Uterus (tissue), 4 donors: ENCODE results near the gene LAIR1. TPM values are rescaled to one million over a fixed set of nuclear protein-coding genes. Genes with fewer than 3 reads are reported as not detected.

Source experiments
- DNase-seq, 2 donors: peaks; one replicate each; pipeline ENCODE4 v3.0.0-alpha.2; 2019 to 2020
- H3K27ac ChIP-seq, 2 donors: fragments of 200-600 bp; sonication (generic); 1 replicate in 1 of 2; 2 replicates in 1 of 2; pipeline ENCODE4 v1.5.1; 2016 to 2018
- H3K27me3 ChIP-seq, 2 donors: fragments of 200-600 bp; sonication (generic); one replicate each; pipeline ENCODE4 v1.5.1; 2018 to 2019; ENCODE audit warnings: control low read depth in 1 of 2
- H3K36me3 ChIP-seq, 2 donors: fragments of 200-600 bp; sonication (generic); one replicate each; pipeline ENCODE4 v1.5.1; 2019; ENCODE audit warnings: control low read depth in 1 of 2
- H3K4me1 ChIP-seq, 2 donors: fragments of 200-600 bp; sonication (generic); one replicate each; pipeline ENCODE4 v1.5.1; 2018 to 2019; ENCODE audit warnings: control low read depth in 1 of 2
- H3K4me3 ChIP-seq, 2 donors: fragments of 200-600 bp; sonication (generic); 1 replicate in 1 of 2; 2 replicates in 1 of 2; pipeline ENCODE4 v1.5.1; 2018 to 2019; ENCODE audit warnings: mild to moderate bottlenecking in 1 of 2
- H3K9me3 ChIP-seq, 2 donors: fragments of 200-600 bp; sonication (generic); one replicate each; pipeline ENCODE4 v1.5.1; 2019; ENCODE audit warnings: control low read depth in 1 of 2
- POLR2A ChIP-seq, 2 donors: fragments of 450-650 bp; IDR thresholded peaks; one replicate each; pipeline ENCODE4 v1.6.1; 2016; ENCODE audit warnings: antibody characterized with exemption in 2 of 2, mild to moderate bottlenecking in 1 of 2, moderate library complexity in 1 of 2
- intact Hi-C: fragments of 100-400 bp; cut with DNase I; formaldehyde crosslinking; loops from one replicate; pipeline ENCODE4 v1.15.1; 2023; ENCODE audit warnings: low total_unique reads
- total RNA-seq, 4 donors: library from RNA; depleted of rRNA in 3 of 4; stranded (reverse); fragments of >200 nt in 3 of 4; gene quantifications; one replicate each; pipeline versions ENCODE4 v1.1.0 to v1.2.4, GENCODE V29; 2014 to 2023
- TF ChIP-seq, protein P1 (sequence below), 4 experiments: fragments of 200-600 bp in 2 of 4; fragments of 450-650 bp in 2 of 4; sonication (generic) in 2 of 4; IDR thresholded peaks; one replicate each; pipeline ENCODE4 v1.5.1; 2016 to 2019; ENCODE audit warnings: antibody characterized with exemption in 4 of 4, mild to moderate bottlenecking in 2 of 4, moderate library complexity in 1 of 4
- donor health status: DM: yes; HTN: yes; CAD: no.

Gene LAIR1
- total RNA-seq, 4 donors from 2014 or later: 1.0 to 64.7 (median 9.5) TPM

DNA sequence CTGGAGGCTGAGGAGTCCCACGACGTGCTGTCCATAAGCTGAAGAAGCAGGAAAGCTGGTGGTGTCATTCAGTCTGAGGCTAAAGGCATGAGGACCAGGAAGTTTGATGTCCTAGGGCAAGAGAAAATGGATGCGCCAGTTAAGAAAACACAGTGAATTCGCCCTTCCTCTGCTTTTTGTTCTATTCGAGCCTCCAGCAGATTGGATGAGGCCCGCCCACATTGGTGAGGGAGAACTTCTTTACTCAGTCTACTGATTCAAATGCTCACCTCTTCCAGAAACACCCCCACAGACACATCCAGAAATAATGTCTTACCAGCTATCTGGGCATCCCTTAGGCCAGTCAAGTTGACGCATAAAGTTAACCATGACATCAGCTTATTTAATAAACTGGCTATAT lies 43.0 kb upstream of the LAIR1 start:
- Histone ChIP-seq H3K4me3 (no peak overlapping the region), H3K9me3 (no peaks in the 10 kb centered on the region), H3K27me3 (no peaks in the 10 kb centered on the region), H3K36me3 (no peaks in the 10 kb centered on the region), H3K27ac (no peak overlapping the region), H3K4me1 (no peaks in the 10 kb centered on the region)
- TF ChIP-seq, protein P1, sequence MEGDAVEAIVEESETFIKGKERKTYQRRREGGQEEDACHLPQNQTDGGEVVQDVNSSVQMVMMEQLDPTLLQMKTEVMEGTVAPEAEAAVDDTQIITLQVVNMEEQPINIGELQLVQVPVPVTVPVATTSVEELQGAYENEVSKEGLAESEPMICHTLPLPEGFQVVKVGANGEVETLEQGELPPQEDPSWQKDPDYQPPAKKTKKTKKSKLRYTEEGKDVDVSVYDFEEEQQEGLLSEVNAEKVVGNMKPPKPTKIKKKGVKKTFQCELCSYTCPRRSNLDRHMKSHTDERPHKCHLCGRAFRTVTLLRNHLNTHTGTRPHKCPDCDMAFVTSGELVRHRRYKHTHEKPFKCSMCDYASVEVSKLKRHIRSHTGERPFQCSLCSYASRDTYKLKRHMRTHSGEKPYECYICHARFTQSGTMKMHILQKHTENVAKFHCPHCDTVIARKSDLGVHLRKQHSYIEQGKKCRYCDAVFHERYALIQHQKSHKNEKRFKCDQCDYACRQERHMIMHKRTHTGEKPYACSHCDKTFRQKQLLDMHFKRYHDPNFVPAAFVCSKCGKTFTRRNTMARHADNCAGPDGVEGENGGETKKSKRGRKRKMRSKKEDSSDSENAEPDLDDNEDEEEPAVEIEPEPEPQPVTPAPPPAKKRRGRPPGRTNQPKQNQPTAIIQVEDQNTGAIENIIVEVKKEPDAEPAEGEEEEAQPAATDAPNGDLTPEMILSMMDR (IDR thresholded peaks at IDR 0.05): no peak
- TF ChIP-seq POLR2A (IDR thresholded peaks at IDR 0.05): no peak
- intact Hi-C loops: no loop called here
- DNase-seq: no peak

DNA sequence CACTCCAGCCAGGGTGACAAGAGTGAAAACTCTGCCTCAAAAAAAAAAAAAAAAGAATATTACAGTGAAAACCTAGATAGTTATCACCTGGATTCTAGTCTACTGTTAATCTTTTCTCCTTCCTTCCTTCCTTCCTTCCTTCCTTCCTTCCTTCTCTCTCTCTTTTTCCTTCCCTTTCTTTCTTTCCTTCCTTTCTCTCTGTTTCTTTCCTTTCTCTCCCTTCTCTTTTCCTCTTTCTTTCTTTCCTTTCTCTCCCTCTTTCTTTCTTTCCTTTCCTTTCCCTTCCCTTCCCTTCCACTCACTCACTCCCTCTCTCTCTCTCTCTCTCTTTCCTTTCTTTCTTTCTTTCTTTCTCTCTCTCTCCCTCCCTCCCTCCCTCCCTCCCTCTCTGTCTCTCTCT lies 40.9 kb upstream of the LAIR1 start:
- no peak overlapping the region for H3K27ac ChIP-seq
- no peaks in the 10 kb centered on the region for H3K4me1 ChIP-seq
- no peak for DNase-seq
- intact Hi-C loops: no loop called here
- no peaks in the 10 kb centered on the region for H3K36me3 ChIP-seq
- H3K27me3 ChIP-seq: no peaks in the 10 kb centered on the region
- H3K9me3 ChIP-seq: no peaks in the 10 kb centered on the region
- TF ChIP-seq POLR2A (IDR thresholded peaks at IDR 0.05): no peak
- TF ChIP-seq, protein P1 (IDR thresholded peaks at IDR 0.05): no peak
- H3K4me3 ChIP-seq: no peak overlapping the region

DNA sequence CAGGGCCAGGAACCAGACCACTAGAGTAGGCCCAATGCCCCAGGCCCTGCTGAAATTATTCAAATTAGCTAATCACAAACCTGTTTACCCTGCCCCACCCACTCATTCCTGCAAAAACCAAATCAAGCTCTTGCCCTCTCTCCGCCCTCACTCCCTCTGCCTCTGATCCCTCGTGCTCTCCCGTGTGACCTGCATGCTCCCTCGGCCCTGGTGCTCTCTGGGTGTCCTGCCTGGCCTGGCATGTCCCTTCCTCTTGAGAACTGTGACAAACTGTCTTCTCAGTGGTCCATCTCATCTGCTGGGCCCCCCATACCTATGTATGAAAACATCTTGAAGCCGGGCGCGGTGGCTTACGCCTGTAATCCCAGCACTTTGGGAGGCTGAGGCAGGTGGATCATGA lies 38.3 kb upstream of the LAIR1 start:
- Histone ChIP-seq H3K36me3 (no peaks in the 10 kb centered on the region), H3K9me3 (no peaks in the 10 kb centered on the region), H3K4me1 (no peaks in the 10 kb centered on the region), H3K4me3 (no peak overlapping the region), H3K27me3 (no peaks in the 10 kb centered on the region), H3K27ac (no peak overlapping the region)
- no peak for TF ChIP-seq POLR2A (IDR thresholded peaks at IDR 0.05)
- TF ChIP-seq, protein P1 (IDR thresholded peaks at IDR 0.05): no peak
- intact Hi-C loops: no loop called here
- no peak for DNase-seq

DNA sequence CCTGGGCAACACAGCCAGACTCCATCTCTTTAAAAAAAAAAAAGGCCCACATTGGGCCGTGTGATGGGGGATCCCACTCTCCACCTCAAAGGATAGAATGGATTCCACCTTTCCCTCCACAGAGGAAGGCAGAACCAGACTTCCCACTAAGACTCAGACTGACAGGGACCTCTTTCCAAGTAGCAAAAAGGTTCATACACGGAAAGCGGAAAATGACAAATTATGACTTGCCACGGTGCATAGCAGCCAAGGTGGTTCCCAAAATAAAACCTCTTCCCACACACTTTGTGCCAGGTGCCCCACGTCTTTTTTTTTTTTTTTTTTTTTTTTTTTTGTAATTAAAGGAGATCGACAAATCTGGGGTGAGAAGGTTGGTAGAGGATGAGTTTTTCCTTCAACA lies 36.2 kb upstream of the LAIR1 start:
- Histone ChIP-seq H3K36me3 (no peaks in the 10 kb centered on the region), H3K27me3 (no peaks in the 10 kb centered on the region), H3K27ac (no peak overlapping the region), H3K4me3 (no peak overlapping the region), H3K9me3 (no peaks in the 10 kb centered on the region), H3K4me1 (no peaks in the 10 kb centered on the region)
- DNase-seq: no peak
- intact Hi-C loops: no loop called here
- no peak for TF ChIP-seq POLR2A (IDR thresholded peaks at IDR 0.05)
- TF ChIP-seq, protein P1 (IDR thresholded peaks at IDR 0.05): no peak

DNA sequence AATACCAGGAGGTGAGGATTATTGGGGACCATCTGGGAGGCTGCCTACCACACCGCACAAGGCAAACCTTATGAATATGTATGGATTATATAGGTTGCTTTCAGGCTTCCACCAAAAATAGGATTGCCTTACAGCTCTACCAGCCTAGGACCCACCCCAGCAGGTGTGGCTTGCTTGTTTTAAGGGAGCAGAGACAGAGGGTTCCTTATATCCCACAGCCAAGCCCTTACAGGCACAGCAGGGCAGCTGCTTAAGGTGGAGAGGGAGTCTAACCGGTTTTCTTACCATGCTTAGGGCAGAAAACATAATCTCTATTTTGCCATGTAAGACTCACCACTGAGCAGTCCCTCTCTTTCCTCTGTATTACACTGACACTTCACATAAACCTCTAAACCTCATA lies 34.5 kb upstream of the LAIR1 start:
- no peaks in the 10 kb centered on the region for H3K9me3 ChIP-seq
- H3K36me3 ChIP-seq: no peaks in the 10 kb centered on the region
- H3K27ac ChIP-seq: no peak overlapping the region
- no peaks in the 10 kb centered on the region for H3K27me3 ChIP-seq
- intact Hi-C loops: no loop called here
- no peak for DNase-seq
- TF ChIP-seq, protein P1 (IDR thresholded peaks at IDR 0.05): no peak
- TF ChIP-seq POLR2A (IDR thresholded peaks at IDR 0.05): no peak
- no peak overlapping the region for H3K4me3 ChIP-seq
- H3K4me1 ChIP-seq: no peaks in the 10 kb centered on the region
